ENCODE data around the gene CFAP54. TPM values are rescaled to one million over a fixed set of nuclear protein-coding genes. Genes with fewer than 3 reads are reported as not detected.
"Not testable (repeated sequence)": the region's sequence is repeated elsewhere in the genome, so short reads cannot be mapped to it uniquely, and the experiment has no call there.

Gene CFAP54
- total RNA-seq, 1 experiment from 2014 or later: 0.64 TPM

GRCh38 chr12:96590970-96591369 is 101.6 kb downstream of the CFAP54 start:
- no peaks in the 10 kb centered on the region for H3K36me3 ChIP-seq (ENCODE audit: control insufficient read depth, insufficient read depth, low read length)
- no peak for ATAC-seq
- TF ChIP-seq, protein P1, sequence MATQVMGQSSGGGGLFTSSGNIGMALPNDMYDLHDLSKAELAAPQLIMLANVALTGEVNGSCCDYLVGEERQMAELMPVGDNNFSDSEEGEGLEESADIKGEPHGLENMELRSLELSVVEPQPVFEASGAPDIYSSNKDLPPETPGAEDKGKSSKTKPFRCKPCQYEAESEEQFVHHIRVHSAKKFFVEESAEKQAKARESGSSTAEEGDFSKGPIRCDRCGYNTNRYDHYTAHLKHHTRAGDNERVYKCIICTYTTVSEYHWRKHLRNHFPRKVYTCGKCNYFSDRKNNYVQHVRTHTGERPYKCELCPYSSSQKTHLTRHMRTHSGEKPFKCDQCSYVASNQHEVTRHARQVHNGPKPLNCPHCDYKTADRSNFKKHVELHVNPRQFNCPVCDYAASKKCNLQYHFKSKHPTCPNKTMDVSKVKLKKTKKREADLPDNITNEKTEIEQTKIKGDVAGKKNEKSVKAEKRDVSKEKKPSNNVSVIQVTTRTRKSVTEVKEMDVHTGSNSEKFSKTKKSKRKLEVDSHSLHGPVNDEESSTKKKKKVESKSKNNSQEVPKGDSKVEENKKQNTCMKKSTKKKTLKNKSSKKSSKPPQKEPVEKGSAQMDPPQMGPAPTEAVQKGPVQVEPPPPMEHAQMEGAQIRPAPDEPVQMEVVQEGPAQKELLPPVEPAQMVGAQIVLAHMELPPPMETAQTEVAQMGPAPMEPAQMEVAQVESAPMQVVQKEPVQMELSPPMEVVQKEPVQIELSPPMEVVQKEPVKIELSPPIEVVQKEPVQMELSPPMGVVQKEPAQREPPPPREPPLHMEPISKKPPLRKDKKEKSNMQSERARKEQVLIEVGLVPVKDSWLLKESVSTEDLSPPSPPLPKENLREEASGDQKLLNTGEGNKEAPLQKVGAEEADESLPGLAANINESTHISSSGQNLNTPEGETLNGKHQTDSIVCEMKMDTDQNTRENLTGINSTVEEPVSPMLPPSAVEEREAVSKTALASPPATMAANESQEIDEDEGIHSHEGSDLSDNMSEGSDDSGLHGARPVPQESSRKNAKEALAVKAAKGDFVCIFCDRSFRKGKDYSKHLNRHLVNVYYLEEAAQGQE (IDR thresholded peaks at IDR 0.05; ENCODE audit: insufficient read depth in 1 of 2, low read depth in 2 of 2, low read length in 1 of 2): no peak
- TF ChIP-seq POLR2AphosphoS5 (IDR thresholded peaks at IDR 0.05; ENCODE audit: low read depth, low read length) (no peak), TCF7L2 (IDR thresholded peaks at IDR 0.05; ENCODE audit: low read depth, low read length) (no peak), SIN3A (IDR thresholded peaks at IDR 0.05; ENCODE audit: borderline replicate concordance, insufficient read depth, low read depth, low read length) (no peak), CTCF (IDR thresholded peaks at IDR 0.05) (no peak)
- peaks cover 2% of the 10 kb centered on the region for H3K27me3 ChIP-seq (ENCODE audit: control insufficient read depth, insufficient read depth, low read length)
- ChIA-PET POLR2A (no interaction called here), CTCF (no interaction called here)
- no peak for DNase-seq (ENCODE audit: low read depth, low spot score)
- H3K9me3 ChIP-seq (ENCODE audit: control insufficient read depth, insufficient read depth, low read depth, low read length): no peaks in the 10 kb centered on the region
- H3K27ac ChIP-seq (ENCODE audit: low read length): no peak overlapping the region
- BruUV-seq (replicated peaks): no TSS peak
- no peaks in the 10 kb centered on the region for H3K4me1 ChIP-seq (ENCODE audit: control insufficient read depth, insufficient read depth, low read length)
- in situ Hi-C loops (cut with HindIII; ENCODE audit: low pct_unique_long_range_greater_than_20kb, low sequenced_read_pairs): no loop called here
- H3K4me3 ChIP-seq (ENCODE audit: low read depth in 2 of 2, low read length in 2 of 2): peak overlapping the region in 1 of 2 experiments; percentile 28; a peak in 2 of 4 replicates
- intact Hi-C loops (cut with micrococcal nuclease; ENCODE audit: unreplicated experiment): no loop called here

- H3K9me3 ChIP-seq (ENCODE audit: control insufficient read depth, insufficient read depth, low read depth, low read length); POLR2A ChIA-PET; DNase-seq (ENCODE audit: low read depth, low spot score); H3K27ac ChIP-seq (ENCODE audit: low read length); H3K4me3 ChIP-seq (ENCODE audit: low read depth in 2 of 2, low read length in 2 of 2); BruUV-seq (replicated peaks); ATAC-seq; CTCF ChIA-PET; H3K36me3 ChIP-seq (ENCODE audit: control insufficient read depth, insufficient read depth, low read length); intact Hi-C loops (cut with micrococcal nuclease; ENCODE audit: unreplicated experiment); H3K27me3 ChIP-seq (ENCODE audit: control insufficient read depth, insufficient read depth, low read length); in situ Hi-C loops (cut with HindIII; ENCODE audit: low pct_unique_long_range_greater_than_20kb, low sequenced_read_pairs); H3K4me1 ChIP-seq (ENCODE audit: control insufficient read depth, insufficient read depth, low read length): not testable (repeated sequence)
Measured at GRCh38 chr12:96604374-96604773, 115.0 kb downstream of the CFAP54 start.

DNA sequence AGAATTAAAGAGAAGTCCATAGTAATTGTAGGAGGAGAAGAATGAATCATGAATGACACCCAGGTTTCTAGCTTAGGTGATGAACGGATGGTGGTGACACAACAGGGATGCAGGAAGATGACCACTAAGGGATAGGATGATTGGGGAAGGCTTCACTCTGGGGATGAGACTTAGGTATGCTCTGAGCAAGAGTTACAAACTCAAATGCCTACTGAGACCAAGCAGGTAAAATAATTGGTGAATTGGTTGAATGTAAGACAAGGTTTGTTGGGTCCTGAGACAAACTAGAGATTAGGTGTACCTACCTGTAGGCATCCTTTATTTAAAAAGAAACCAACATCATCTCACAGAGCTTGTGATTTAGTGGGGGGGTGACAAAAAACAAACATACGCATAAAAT is 116.3 kb downstream of the CFAP54 start:
- no peaks in the 10 kb centered on the region for H3K36me3 ChIP-seq (ENCODE audit: control insufficient read depth, insufficient read depth, low read length)
- no peak overlapping the region for H3K27ac ChIP-seq (ENCODE audit: low read length)
- ChIA-PET CTCF (no interaction called here), POLR2A (no interaction called here)
- no peaks in the 10 kb centered on the region for H3K9me3 ChIP-seq (ENCODE audit: control insufficient read depth, insufficient read depth, low read depth, low read length)
- ATAC-seq (no peak), DNase-seq (ENCODE audit: low read depth, low spot score) (no peak)
- peaks cover 2% of the 10 kb centered on the region; the same call in 1 of the 2 replicates for H3K27me3 ChIP-seq (ENCODE audit: control insufficient read depth, insufficient read depth, low read length)
- no peak overlapping the region for H3K4me3 ChIP-seq (ENCODE audit: low read depth in 2 of 2, low read length in 2 of 2)
- no peaks in the 10 kb centered on the region for H3K4me1 ChIP-seq (ENCODE audit: control insufficient read depth, insufficient read depth, low read length)
- in situ Hi-C loops (cut with HindIII; ENCODE audit: low pct_unique_long_range_greater_than_20kb, low sequenced_read_pairs) (no loop called here), intact Hi-C loops (cut with micrococcal nuclease; ENCODE audit: unreplicated experiment) (no loop called here)
- TF ChIP-seq TCF7L2 (IDR thresholded peaks at IDR 0.05; ENCODE audit: low read depth, low read length): no peak
- no peak for TF ChIP-seq POLR2AphosphoS5 (IDR thresholded peaks at IDR 0.05; ENCODE audit: low read depth, low read length)
- no peak for TF ChIP-seq CTCF (IDR thresholded peaks at IDR 0.05)
- no peak for TF ChIP-seq SIN3A (IDR thresholded peaks at IDR 0.05; ENCODE audit: borderline replicate concordance, insufficient read depth, low read depth, low read length)
- TF ChIP-seq, protein P1 (IDR thresholded peaks at IDR 0.05; ENCODE audit: insufficient read depth in 1 of 2, low read depth in 2 of 2, low read length in 1 of 2): no peak
- BruUV-seq (replicated peaks): no TSS peak
